NOMO-1 treated with dmso at 0.1 percent for 144 hours (cell line): Measurements from ENCODE around the gene PTOV1.

ENCODE experiments used
- DNase-seq: peaks from one replicate; lab custom pipeline; 2025; ENCODE audit not compliant: unreplicated experiment; lab: John Stamatoyannopoulos, UW

Gene PTOV1

DNA sequence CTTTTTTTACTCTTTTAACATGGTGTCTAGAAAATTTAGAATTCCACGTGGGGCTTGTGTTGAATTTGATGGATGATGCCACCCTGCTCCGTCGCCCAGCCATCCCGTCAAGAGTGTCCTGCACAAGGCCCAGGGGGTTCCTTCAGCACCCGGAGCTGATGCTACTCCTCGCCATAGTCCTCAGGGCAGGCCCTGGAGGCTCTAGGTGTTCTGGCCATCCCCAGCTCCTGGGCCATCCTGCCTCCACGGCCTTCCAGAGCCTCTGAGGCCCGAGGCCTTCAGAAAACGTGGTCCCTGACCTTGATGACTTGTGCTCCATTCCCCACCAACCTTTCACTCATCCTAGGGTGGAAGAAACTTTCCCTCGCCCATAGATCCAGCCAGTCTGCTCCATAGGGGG is 22.9 kb downstream of the PTOV1 start:
- no peak for DNase-seq

DNA sequence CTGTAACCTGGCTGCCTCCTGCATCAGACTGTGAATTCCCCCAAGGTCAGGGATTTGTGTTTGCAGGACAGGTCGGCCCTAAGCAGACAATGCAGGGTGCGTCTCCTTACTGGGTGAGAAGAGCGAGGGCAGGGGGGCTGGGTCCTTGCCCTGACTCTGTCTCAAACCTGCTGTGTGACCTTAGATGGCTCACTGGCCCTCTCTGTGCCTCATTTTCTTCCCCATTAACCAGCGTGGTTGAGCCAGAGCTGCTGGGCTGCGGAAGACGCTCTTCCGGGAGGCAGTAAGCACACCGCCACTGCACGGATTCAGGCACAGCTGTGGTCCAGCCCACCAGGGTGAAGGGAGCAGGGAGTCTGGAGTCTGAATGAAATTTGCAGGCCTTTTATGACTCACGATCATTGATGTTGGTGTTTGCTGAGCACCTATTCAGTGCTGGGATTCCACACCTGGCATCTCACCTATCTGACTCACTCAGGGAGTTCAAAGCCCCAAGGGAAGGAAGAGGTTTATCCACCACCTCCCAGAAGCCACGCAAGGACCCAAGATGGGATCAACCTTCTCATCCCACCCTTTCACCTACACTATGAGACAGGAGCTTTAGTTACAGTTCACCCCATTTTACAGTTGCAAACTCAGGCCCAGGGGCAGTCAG is 23.7 kb downstream of the PTOV1 start:
- no peak for DNase-seq

DNA sequence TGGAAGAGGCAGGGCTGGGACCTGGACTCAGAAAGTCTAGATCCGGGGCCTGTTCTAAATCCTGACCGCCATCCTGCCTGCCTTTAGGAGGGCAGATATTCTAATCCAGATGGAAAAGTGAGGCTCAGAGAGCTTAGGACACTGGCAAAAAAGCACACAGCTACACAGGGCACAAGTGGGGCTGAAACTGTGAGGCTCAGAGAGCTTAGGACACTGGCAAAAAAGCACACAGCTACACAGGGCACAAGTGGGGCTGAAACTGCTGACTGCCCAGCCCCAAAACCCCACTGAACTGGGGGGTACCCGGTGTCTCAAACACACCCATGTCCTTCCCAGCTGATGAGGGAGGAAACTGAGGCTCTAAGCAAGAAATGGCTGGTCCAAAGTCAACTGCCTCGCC is 24.2 kb downstream of the PTOV1 start:
- DNase-seq = no peak

- DNase-seq = no peak
Measured at GRCh38 chr19:49875857-49876421, 25.0 kb downstream of the PTOV1 start.

GRCh38 chr19:49876422-49877019 is 25.6 kb downstream of the PTOV1 start:
- DNase-seq = peak; percentile 98

- peak; percentile 98 for DNase-seq
Measured at GRCh38 chr19:49877020-49877878, 26.3 kb downstream of the PTOV1 start, which contains the start of the genes AKT1S1 and TBC1D17. AKT1S1 (minus strand) TSS chr19:49877355; CDS start chr19:49873295, 4,060 bp downstream. TBC1D17 (plus strand) TSS chr19:49877702; CDS start chr19:49877724, 22 bp downstream.

DNA sequence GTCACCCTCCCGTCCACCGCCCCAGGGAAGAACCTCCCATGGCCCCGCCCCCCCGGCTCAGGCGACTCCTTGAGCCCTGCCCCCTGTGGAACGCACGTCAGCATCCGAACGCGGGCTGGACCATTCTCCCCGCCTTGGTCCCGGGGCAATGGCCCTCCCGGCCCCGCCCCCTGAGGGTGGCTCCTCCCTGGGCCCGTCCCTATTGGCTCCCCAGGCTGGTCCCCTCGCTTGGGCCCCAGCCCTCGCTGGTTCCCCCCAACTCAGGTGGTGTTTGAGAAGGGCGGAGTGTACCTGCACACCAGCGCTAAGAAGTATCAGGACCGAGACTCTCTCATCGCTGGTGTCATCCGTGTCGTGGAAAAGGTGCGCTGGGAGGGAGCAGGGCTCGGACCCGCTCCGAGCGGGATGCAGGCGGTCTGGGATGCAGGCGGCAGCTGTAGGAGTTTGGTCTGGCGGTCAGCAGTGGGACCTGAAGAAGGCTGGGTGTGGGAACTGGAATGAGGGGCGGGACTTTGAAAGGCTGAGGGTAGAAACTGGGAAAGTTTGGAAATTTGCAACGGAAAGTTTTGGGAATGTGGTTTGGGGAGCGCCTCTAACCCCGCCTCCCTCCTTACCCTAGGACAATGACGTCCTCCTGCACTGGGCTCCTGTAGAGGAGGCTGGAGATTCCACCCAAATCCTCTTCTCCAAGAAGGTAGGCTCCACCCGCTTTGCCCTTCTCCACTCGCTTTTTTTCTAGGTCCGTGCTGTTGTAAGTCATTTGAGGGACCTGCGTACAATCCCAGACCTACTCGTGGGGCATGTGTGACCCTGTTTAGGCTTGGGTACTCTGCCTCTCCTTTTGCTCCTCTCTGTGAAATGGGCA is 27.2 kb downstream of the PTOV1 start:
- peak; percentile 92 for DNase-seq

DNA sequence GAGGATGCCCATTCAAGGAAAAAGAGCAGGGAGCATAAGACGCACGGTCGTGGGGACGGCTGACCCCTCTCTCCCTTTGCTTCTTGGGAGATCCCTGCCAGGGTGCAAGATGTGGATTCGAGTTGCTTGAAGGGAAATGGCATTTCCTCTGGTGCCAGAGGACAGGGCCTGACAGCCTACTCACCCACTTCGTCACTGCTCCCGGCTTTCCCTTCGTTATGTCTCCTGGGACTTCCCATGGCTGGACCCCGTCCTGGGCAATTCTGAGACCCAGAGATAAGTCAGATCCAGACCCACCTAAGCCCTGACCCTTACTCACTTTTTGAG is 27.7 kb downstream of the PTOV1 start:
- DNase-seq = no peak

GRCh38 chr19:49879243-49879963 is 28.4 kb downstream of the PTOV1 start:
- peak; percentile 9 for DNase-seq

- no peak for DNase-seq
Measured at GRCh38 chr19:49880162-49880869, 29.4 kb downstream of the PTOV1 start.

DNA sequence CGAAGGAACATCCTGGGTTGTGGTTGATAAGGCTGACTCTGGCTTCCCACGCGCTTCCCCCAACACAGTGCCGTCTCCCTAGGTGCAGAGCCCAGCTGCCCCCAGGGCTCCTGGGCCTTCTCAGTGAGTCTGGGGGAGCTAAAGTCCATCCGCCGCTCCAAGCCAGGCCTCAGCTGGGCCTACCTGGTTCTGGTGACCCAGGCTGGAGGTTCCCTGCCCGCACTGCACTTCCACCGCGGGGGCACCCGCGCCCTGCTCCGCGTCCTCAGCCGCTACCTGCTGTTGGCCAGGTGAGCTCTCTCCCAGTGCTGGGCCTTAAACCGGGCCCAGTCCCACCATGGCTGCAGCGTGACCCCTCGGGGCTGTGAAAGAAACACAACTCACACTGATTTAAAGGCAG is 30.2 kb downstream of the PTOV1 start:
- no peak for DNase-seq

- DNase-seq = no peak
Measured at GRCh38 chr19:49881672-49882394, 30.9 kb downstream of the PTOV1 start.

- no peak for DNase-seq
Measured at GRCh38 chr19:49882643-49883042, 31.7 kb downstream of the PTOV1 start.

- no peak for DNase-seq
Measured at GRCh38 chr19:49883094-49883493, 32.1 kb downstream of the PTOV1 start.

- no peak for DNase-seq
Measured at GRCh38 chr19:49884109-49884508, 33.1 kb downstream of the PTOV1 start.

- no peak for DNase-seq
Measured at GRCh38 chr19:49884760-49885159, 33.8 kb downstream of the PTOV1 start.

DNA sequence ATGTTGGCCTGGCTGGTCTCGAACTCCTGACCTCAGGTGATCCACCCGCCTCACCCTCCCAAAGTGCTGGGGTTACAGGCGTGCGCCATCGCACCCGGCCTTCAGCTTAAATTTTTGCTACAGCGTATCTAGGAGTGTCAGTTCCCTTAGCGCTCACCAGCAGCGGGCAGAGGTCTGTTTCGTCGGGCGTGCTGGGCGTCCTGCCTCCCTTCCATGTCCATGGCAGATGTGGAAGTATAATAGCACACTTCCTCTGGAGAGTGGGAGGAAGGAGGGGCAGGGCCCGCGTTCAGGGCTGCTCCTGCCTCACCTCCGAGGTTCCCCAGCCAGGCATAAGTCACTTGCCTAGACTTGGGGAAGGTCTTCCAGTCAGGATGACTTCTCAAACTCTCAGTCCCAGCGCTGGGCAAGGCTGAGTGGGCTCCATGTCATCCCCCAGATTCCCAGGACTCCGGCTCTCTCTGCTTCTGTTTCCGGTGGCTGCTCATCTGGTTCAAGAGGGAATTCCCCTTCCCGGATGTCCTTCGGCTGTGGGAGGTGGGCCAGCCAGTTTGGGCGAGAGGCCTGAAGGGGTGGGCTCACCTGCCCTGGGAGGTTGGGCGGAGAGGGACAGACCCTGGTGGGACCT is 36.2 kb downstream of the PTOV1 start:
- DNase-seq = no peak
